SU-DHL-6 (cell line): ENCODE data around the gene KCNJ9.

Experiments
- H2AFZ ChIP-seq: fragments of 200-600 bp; sonication (generic); 2 replicates; pipeline ENCODE4 v1.6.1; 2014; ENCODE audit warnings: low read depth, mild to moderate bottlenecking, moderate library complexity, mixed read lengths, antibody characterized with exemption, low read length; ENCODE audit not compliant: severe bottlenecking
- H3F3A ChIP-seq: fragments of 200-600 bp; shearing (Covaris generic); 2 replicates; pipeline ENCODE4 v1.6.0; 2016; ENCODE audit warnings: antibody characterized with exemption, mild to moderate bottlenecking; ENCODE audit not compliant: insufficient read depth
- H3K27ac ChIP-seq: fragments of 200-600 bp; sonication (generic); 2 replicates; pipeline ENCODE4 v1.5.1; 2016; ENCODE audit warnings: low read depth, mild to moderate bottlenecking, low read length, moderate library complexity, mixed read lengths
- H3K27me3 ChIP-seq: fragments of 200-600 bp; sonication (generic), shearing (Covaris generic); 2 replicates; pipeline ENCODE4 v1.6.0; 2014; ENCODE audit warnings: mild to moderate bottlenecking, low read length
- H3K36me3 ChIP-seq: fragments of 200-600 bp; sonication (generic); 2 replicates; pipeline ENCODE4 v1.6.1; 2014; ENCODE audit warnings: mild to moderate bottlenecking, low read length, mixed read lengths
- H3K4me2 ChIP-seq: fragments of 300-600, 200-600 bp; shearing (Covaris generic), sonication (generic); 2 replicates; pipeline ENCODE4 v1.6.0; 2014; ENCODE audit warnings: low read length, low read depth, mild to moderate bottlenecking; ENCODE audit not compliant: poor library complexity, severe bottlenecking
- H3K4me3 ChIP-seq: fragments of 200-600 bp; sonication (generic); 2 replicates; pipeline ENCODE4 v1.5.1; 2014; ENCODE audit warnings: antibody characterized with exemption, low read length, mild to moderate bottlenecking, mixed read lengths; ENCODE audit not compliant: insufficient read depth, poor library complexity, severe bottlenecking
- H3K79me2 ChIP-seq: fragments of 200-600 bp; sonication (generic); 2 replicates; pipeline ENCODE4 v1.6.1; 2014; ENCODE audit warnings: mild to moderate bottlenecking, low read length, moderate library complexity; ENCODE audit not compliant: insufficient read depth
- H3K9ac ChIP-seq: fragments of 200-600 bp; sonication (generic); 2 replicates; pipeline ENCODE4 v1.7.0; 2014; ENCODE audit warnings: mild to moderate bottlenecking, low read length
- H3K9me2 ChIP-seq: fragments of 200-600 bp; sonication (generic); replicated peaks from 2 replicates; pipeline ENCODE4 v1.6.1; 2014; ENCODE audit warnings: low read length; ENCODE audit not compliant: insufficient read depth
- H3K9me3 ChIP-seq: fragments of 200-600 bp; sonication (generic); 2 replicates; pipeline ENCODE4 v1.6.1; 2014; ENCODE audit warnings: low read length, mixed read lengths; ENCODE audit not compliant: insufficient read depth
- H4K20me1 ChIP-seq: fragments of 200-600 bp; sonication (generic); 2 replicates; pipeline ENCODE4 v1.6.1; 2014; ENCODE audit warnings: low read depth, mild to moderate bottlenecking, antibody characterized with exemption, low read length, moderate library complexity, mixed read lengths
- EZH2phosphoT487 ChIP-seq: fragments of 200-600 bp; sonication (generic), shearing (Covaris generic); conservative IDR thresholded peaks from 2 replicates; pipeline ENCODE4 v1.6.1; 2018; ENCODE audit warnings: mild to moderate bottlenecking, antibody characterized with exemption, low read length, moderate library complexity, mixed read lengths
- TF ChIP-seq, protein P1 (sequence below): fragments of 200-600 bp; sonication (generic); IDR thresholded peaks from one replicate; pipeline ENCODE4 v1.5.1; 2017; ENCODE audit warnings: antibody characterized with exemption, mild to moderate bottlenecking, low read length, moderate library complexity; ENCODE audit not compliant: insufficient read depth, poor library complexity, severe bottlenecking

Gene KCNJ9

GRCh38 chr1:160121388-160121787 is 40.0 kb downstream of the KCNJ9 start:
- TF ChIP-seq, protein P1, sequence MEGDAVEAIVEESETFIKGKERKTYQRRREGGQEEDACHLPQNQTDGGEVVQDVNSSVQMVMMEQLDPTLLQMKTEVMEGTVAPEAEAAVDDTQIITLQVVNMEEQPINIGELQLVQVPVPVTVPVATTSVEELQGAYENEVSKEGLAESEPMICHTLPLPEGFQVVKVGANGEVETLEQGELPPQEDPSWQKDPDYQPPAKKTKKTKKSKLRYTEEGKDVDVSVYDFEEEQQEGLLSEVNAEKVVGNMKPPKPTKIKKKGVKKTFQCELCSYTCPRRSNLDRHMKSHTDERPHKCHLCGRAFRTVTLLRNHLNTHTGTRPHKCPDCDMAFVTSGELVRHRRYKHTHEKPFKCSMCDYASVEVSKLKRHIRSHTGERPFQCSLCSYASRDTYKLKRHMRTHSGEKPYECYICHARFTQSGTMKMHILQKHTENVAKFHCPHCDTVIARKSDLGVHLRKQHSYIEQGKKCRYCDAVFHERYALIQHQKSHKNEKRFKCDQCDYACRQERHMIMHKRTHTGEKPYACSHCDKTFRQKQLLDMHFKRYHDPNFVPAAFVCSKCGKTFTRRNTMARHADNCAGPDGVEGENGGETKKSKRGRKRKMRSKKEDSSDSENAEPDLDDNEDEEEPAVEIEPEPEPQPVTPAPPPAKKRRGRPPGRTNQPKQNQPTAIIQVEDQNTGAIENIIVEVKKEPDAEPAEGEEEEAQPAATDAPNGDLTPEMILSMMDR = no peak
- TF ChIP-seq EZH2phosphoT487 = no peak
- H3F3A ChIP-seq = no peaks in the 10 kb centered on the region
- no peaks in the 10 kb centered on the region for H4K20me1 ChIP-seq
- no peak overlapping the region for H3K4me3 ChIP-seq
- no peaks in the 10 kb centered on the region for H3K9me3 ChIP-seq
- no peak overlapping the region for H3K4me2 ChIP-seq
- H3K79me2 ChIP-seq = no peaks in the 10 kb centered on the region
- H3K36me3 ChIP-seq = no peaks in the 10 kb centered on the region
- H3K27ac ChIP-seq = no peak overlapping the region
- H3K9me2 ChIP-seq = no peaks in the 10 kb centered on the region
- no peaks in the 10 kb centered on the region for H3K27me3 ChIP-seq
- no peak overlapping the region for H2AFZ ChIP-seq
- H3K9ac ChIP-seq = no peak overlapping the region

GRCh38 chr1:160122978-160123495 is 41.7 kb downstream of the KCNJ9 start:
- H3K27me3 ChIP-seq = no peaks in the 10 kb centered on the region
- no peak overlapping the region for H3K27ac ChIP-seq
- no peak overlapping the region for H3K9ac ChIP-seq
- no peaks in the 10 kb centered on the region for H3K79me2 ChIP-seq
- no peak overlapping the region for H3K4me3 ChIP-seq
- no peaks in the 10 kb centered on the region for H3K36me3 ChIP-seq
- no peak for TF ChIP-seq EZH2phosphoT487
- TF ChIP-seq, protein P1 = no peak
- no peak overlapping the region for H3K4me2 ChIP-seq
- H3K9me2 ChIP-seq = no peaks in the 10 kb centered on the region
- no peaks in the 10 kb centered on the region for H4K20me1 ChIP-seq
- no peak overlapping the region for H2AFZ ChIP-seq
- no peaks in the 10 kb centered on the region for H3K9me3 ChIP-seq
- H3F3A ChIP-seq = no peaks in the 10 kb centered on the region

DNA sequence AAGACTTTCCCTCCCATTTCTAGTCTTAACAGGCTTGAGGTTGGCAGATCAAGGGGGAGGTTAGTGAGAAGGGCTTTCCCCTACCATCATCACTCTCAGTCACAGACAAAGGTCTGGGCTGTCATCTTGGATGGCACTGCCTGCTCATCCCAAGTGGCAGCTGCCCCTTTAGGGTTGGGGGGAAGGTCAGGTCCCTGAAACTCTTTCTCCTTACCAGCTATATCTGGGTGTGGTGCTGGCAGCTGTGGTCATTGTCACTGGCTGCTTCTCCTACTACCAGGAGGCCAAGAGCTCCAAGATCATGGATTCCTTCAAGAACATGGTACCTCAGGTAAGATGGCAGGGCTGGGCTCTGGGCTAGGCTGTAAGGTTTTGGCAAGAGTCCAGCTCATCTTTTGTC is 42.4 kb downstream of the KCNJ9 start:
- Histone ChIP-seq H3K9me2 (no peaks in the 10 kb centered on the region), H3K9ac (no peak overlapping the region), H3F3A (no peaks in the 10 kb centered on the region), H3K9me3 (no peaks in the 10 kb centered on the region), H2AFZ (no peak overlapping the region), H3K4me3 (no peak overlapping the region), H3K27me3 (no peaks in the 10 kb centered on the region), H3K36me3 (no peaks in the 10 kb centered on the region), H4K20me1 (no peaks in the 10 kb centered on the region), H3K79me2 (no peaks in the 10 kb centered on the region), H3K27ac (no peak overlapping the region), H3K4me2 (no peak overlapping the region)
- TF ChIP-seq, protein P1 = no peak
